GM18858 (cell line): ENCODE measurements around the gene PAWR.
"Not testable (repeated sequence)": the region's sequence is repeated elsewhere in the genome, so short reads cannot be mapped to it uniquely, and the experiment has no call there.

Experiments used
- ATAC-seq: cut with Tn5 transposase; IDR thresholded peaks from one replicate; pipeline ENCODE4 v1.9.1; 2021; ENCODE audit not compliant: unreplicated experiment

PAWR gene

GRCh38 chr12:79687711-79688260, 3.0 kb downstream of the PAWR start:
- ATAC-seq, result no peak

GRCh38 chr12:79686171-79686570, 4.6 kb downstream of the PAWR start:
- ATAC-seq, result no peak

- ATAC-seq, result no peak
These were observed 5.7 kb downstream of the PAWR start for GRCh38 chr12:79685068-79685467.

- not testable (repeated sequence) for ATAC-seq
These were observed 6.4 kb downstream of the PAWR start for GRCh38 chr12:79684338-79684737.

GRCh38 chr12:79682593-79682992, 8.2 kb downstream of the PAWR start:
- ATAC-seq, result no peak

- no peak for ATAC-seq
These were observed 9.7 kb downstream of the PAWR start for GRCh38 chr12:79681008-79681590.

GRCh38 chr12:79680051-79680450, 10.7 kb downstream of the PAWR start:
- ATAC-seq, result no peak

GRCh38 chr12:79678306-79678705, 12.5 kb downstream of the PAWR start:
- no peak for ATAC-seq

- ATAC-seq, result no peak
These were observed 13.1 kb downstream of the PAWR start for GRCh38 chr12:79677672-79678071.

- no peak for ATAC-seq
These were observed 14.2 kb downstream of the PAWR start for GRCh38 chr12:79676579-79676978.

- ATAC-seq, result peak; percentile 53
These were observed 16.1 kb downstream of the PAWR start for GRCh38 chr12:79674629-79675028.

GRCh38 chr12:79673354-79673753, 17.4 kb downstream of the PAWR start:
- ATAC-seq, result no peak

GRCh38 chr12:79668113-79668512, 22.7 kb downstream of the PAWR start:
- no peak for ATAC-seq

- no peak for ATAC-seq
These were observed 25.4 kb downstream of the PAWR start for GRCh38 chr12:79665212-79665887.

- no peak for ATAC-seq
These were observed 26.2 kb downstream of the PAWR start for GRCh38 chr12:79664518-79664917.

GRCh38 chr12:79662046-79662811, 28.5 kb downstream of the PAWR start:
- ATAC-seq, result no peak

- no peak for ATAC-seq
These were observed 29.1 kb downstream of the PAWR start for GRCh38 chr12:79661629-79662028.

GRCh38 chr12:79659961-79660431, 30.8 kb downstream of the PAWR start:
- ATAC-seq, result no peak

GRCh38 chr12:79658221-79658620, 32.5 kb downstream of the PAWR start:
- no peak for ATAC-seq

GRCh38 chr12:79657136-79657535, 33.6 kb downstream of the PAWR start:
- no peak for ATAC-seq

GRCh38 chr12:79655036-79655435, 35.7 kb downstream of the PAWR start:
- no peak for ATAC-seq

GRCh38 chr12:79652521-79652920, 38.2 kb downstream of the PAWR start:
- no peak for ATAC-seq
